ENCODE results near the gene ZNF90. TPM values are rescaled to one million over a fixed set of nuclear protein-coding genes. Genes with fewer than 3 reads are reported as not detected.
"Not testable (repeated sequence)": the region's sequence is repeated elsewhere in the genome, so short reads cannot be mapped to it uniquely, and the experiment has no call there.

The ZNF90 gene
- total and polyA plus RNA-seq, 12 donors = 0.26 to 3.8 (median 1.3) TPM

DNA sequence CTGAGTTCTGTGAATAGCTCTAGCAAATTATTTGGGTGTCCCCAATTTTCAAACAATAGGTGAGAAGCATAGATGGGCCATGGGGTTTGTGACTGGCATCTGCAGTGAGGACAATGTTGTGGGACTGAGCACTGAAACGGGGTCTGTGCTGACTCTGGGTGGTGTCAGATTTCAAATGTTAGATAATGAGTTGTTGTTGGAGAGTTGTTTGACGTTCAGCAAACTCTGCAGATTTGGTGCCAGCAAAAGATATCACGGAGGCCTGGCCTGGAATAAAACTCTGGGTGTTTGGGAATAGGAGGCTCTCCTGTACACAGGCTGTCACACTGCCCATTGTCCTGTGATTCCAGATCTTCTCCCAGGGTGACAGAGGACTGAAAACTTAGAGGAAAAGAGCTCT, 2.9 kb downstream of the ZNF90 start:
- no peak for TF ChIP-seq POLR2A (IDR thresholded peaks at IDR 0.05)
- TF ChIP-seq, protein P1, sequence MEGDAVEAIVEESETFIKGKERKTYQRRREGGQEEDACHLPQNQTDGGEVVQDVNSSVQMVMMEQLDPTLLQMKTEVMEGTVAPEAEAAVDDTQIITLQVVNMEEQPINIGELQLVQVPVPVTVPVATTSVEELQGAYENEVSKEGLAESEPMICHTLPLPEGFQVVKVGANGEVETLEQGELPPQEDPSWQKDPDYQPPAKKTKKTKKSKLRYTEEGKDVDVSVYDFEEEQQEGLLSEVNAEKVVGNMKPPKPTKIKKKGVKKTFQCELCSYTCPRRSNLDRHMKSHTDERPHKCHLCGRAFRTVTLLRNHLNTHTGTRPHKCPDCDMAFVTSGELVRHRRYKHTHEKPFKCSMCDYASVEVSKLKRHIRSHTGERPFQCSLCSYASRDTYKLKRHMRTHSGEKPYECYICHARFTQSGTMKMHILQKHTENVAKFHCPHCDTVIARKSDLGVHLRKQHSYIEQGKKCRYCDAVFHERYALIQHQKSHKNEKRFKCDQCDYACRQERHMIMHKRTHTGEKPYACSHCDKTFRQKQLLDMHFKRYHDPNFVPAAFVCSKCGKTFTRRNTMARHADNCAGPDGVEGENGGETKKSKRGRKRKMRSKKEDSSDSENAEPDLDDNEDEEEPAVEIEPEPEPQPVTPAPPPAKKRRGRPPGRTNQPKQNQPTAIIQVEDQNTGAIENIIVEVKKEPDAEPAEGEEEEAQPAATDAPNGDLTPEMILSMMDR (IDR thresholded peaks at IDR 0.05) = no peak

DNA sequence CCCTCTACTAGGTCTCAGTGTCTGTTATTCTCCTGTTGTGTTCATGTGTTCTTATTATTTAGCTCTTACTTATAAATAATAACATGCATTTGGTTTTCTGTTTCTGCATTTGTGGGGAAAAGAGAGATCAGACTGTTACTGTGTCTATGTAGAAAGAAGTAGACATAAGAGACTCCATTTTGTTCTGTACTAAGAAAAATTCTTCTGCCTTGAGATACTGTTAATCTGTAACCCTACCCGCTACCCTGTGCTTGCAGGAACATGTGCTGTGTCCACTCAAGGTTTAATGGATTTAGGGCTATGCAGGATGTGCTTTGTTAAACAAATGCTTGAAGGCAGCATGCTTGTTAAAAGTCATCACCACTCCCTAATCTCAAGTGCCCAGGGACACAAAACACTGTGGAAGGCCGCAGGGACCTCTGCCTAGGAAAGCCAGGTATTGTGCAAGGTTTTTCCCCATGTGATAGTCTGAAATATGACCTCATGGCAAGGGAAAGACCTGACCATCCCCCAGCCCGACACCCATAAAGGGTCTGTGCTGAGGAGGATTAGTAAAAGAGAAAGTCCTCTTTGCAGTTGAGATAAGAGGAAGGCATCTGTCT, 4.5 kb downstream of the ZNF90 start:
- 38 to 71% (median 55%) methylated on average over 3 of the region's 3 CpGs for WGBS, 4 donors
- intact Hi-C loops (cut with DNase I) = not testable (repeated sequence)

More for the DNA sequence above, 2.9 kb downstream of the ZNF90 start:
- H3K27ac ChIP-seq = no peak overlapping the region
- H3K36me3 ChIP-seq (replicated peaks in 1 of 2) = no peaks in the 10 kb centered on the region
- DNase-seq = no peak
- H3K27me3 ChIP-seq = no peaks in the 10 kb centered on the region
- H3K9me3 ChIP-seq (replicated peaks in 1 of 3) = no peaks in the 10 kb centered on the region
- intact Hi-C loops (cut with DNase I) = no loop called here
- WGBS, 4 donors = 64 to 89% (median 75%) methylated on average over 3 of the region's 3 CpGs
- H3K4me1 ChIP-seq (replicated peaks in 1 of 2) = no peaks in the 10 kb centered on the region
- no peak overlapping the region for H3K4me3 ChIP-seq

DNA sequence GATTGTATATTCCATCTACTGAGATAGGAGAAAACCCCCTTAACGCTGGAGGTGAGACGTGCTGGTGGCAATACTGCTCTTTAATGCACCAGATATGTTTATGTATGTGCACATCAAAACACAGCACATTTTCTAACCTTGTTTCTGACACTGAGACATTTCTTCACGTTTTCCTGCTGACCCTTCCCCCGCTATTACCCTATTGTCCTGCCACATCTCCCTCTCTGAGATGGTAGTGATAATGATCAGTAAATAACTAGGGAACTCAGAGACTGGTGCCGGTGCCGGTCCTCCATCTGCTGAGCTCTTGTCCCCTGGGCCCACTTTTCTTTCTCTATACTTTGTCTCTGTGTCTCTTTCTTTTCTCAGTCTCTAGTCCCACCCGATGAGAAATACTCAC, 5.1 kb downstream of the ZNF90 start:
- intact Hi-C loops (cut with DNase I) = not testable (repeated sequence)

More for the DNA sequence above, 4.5 kb downstream of the ZNF90 start:
- H3K36me3 ChIP-seq (replicated peaks in 1 of 2); H3K4me3 ChIP-seq; DNase-seq; H3K27ac ChIP-seq; H3K9me3 ChIP-seq (replicated peaks in 1 of 3); H3K27me3 ChIP-seq; H3K4me1 ChIP-seq (replicated peaks in 1 of 2): not testable (repeated sequence)

DNA sequence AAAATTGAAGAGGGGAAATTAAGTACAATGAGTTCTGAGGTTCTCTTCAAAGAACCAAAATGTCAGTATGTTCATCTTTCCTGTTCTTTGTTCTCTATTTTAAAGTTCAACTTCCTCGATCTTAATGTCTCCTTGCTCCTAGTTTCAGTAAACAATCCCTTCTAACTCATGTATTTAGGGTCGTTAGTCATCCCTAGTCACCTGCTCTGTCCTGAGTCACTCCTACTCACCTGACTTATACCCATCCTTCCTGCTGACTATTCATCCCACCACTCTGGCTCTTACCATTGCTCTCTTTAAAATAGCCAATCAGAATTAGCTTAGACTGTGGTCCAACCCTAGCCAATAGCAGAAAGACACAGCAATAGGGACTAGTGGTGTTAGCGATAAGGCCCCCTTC, 24.3 kb downstream of the ZNF90 start:
- H3K4me3 ChIP-seq = no peak overlapping the region
- H3K9me3 ChIP-seq (replicated peaks in 1 of 3) = peaks cover 0 to 4% (median 0%) of the 10 kb centered on the region in 3 donors
- TF ChIP-seq POLR2A (IDR thresholded peaks at IDR 0.05) = no peak
- TF ChIP-seq, protein P1 (IDR thresholded peaks at IDR 0.05) = no peak
- H3K27ac ChIP-seq = no peak overlapping the region
- H3K36me3 ChIP-seq (replicated peaks in 1 of 2) = no peaks in the 10 kb centered on the region
- no peaks in the 10 kb centered on the region for H3K4me1 ChIP-seq (replicated peaks in 1 of 2)
- no peak for DNase-seq
- intact Hi-C loops (cut with DNase I) = no loop called here
- no peaks in the 10 kb centered on the region for H3K27me3 ChIP-seq
- 86 to 96% (median 92%) methylated on average over 3 of the region's 3 CpGs for WGBS, 4 donors

More for the DNA sequence above, 5.1 kb downstream of the ZNF90 start:
- DNase-seq; H3K27me3 ChIP-seq; H3K27ac ChIP-seq; H3K36me3 ChIP-seq (replicated peaks in 1 of 2); H3K4me1 ChIP-seq (replicated peaks in 1 of 2); H3K4me3 ChIP-seq; H3K9me3 ChIP-seq (replicated peaks in 1 of 3): not testable (repeated sequence)
- 58 to 78% (median 73%) methylated on average over 7 of the region's 7 CpGs for WGBS, 4 donors

DNA sequence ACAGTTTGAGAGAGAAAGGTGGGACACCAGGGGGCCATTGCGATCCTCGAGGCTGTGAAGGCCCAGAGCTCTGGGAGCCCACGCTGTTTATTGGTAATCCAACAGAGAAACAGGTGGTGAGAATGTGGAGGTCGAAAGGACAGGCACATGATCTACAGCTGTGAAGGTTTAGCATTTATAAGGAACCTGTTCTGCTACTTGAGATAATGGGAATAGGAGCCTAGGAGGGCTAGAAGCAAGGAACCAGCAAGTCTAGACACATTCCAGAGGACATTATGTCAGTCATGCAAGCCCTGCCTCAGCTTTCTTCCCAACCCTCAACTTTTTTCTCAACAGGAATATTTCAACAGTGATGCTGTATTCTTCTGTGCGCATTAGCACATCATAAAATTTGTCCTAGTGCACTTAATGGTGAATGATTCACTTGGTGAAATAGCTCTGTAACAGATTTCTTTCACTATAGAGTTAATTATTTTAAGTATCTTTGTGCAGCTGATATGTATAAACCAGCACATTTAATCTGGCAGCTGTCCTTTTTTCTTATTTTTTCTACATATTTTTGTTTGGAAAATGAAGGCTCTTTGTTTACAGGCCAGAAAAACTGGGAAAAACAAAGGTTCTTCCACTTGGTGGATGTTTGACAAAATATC, 25.4 kb downstream of the ZNF90 start:
- intact Hi-C loops (cut with DNase I) = no loop called here
- Histone ChIP-seq H3K4me1 (replicated peaks in 1 of 2) (no peaks in the 10 kb centered on the region), H3K9me3 (replicated peaks in 1 of 3) (peaks cover 0 to 4% (median 0%) of the 10 kb centered on the region in 3 donors), H3K4me3 (no peak overlapping the region), H3K36me3 (replicated peaks in 1 of 2) (no peaks in the 10 kb centered on the region), H3K27me3 (no peaks in the 10 kb centered on the region), H3K27ac (no peak overlapping the region)
- DNase-seq = no peak
- WGBS, 4 donors = 90 to 97% (median 93%) methylated on average over 5 of the region's 5 CpGs
- no peak for TF ChIP-seq POLR2A (IDR thresholded peaks at IDR 0.05)
- TF ChIP-seq, protein P1 (IDR thresholded peaks at IDR 0.05) = no peak

Data from adrenal gland (tissue), 12 donors.